T-helper 17 cell (primary cell): ENCODE results near the gene SRD5A1. TPM values are rescaled to one million over a fixed set of nuclear protein-coding genes. Genes with fewer than 3 reads are reported as not detected.
"Not testable (repeated sequence)": the region's sequence is repeated elsewhere in the genome, so short reads cannot be mapped to it uniquely, and the experiment has no call there.

ENCODE experiments used
- ATAC-seq: fragments of 150-1000 bp; cut with Tn5 transposase; 2 replicates; pipeline ENCODE4 v1.10.0; 2021; ENCODE audit warnings: mild to moderate bottlenecking, moderate library complexity
- DNase-seq, 3 donors: peaks; one replicate each; pipeline versions ENCODE4 v3.0.0 to v3.0.0-alpha.2; 2020 to 2021
- H3K9me3 ChIP-seq: one replicate; pipeline ENCODE4 v1.7.0; 2013; ENCODE audit warnings: low read length, mild to moderate bottlenecking; ENCODE audit not compliant: control insufficient read depth, poor library complexity, severe bottlenecking
- H3K27ac Mint-ChIP-seq: one replicate; pipeline ENCODE4 v1.8.0; 2022; ENCODE audit warnings: mild to moderate bottlenecking, moderate library complexity, mixed read lengths
- H3K27me3 Mint-ChIP-seq: one replicate; pipeline ENCODE4 v1.8.0; 2022; ENCODE audit warnings: mixed read lengths
- H3K36me3 Mint-ChIP-seq: one replicate; pipeline ENCODE4 v1.8.0; 2022; ENCODE audit warnings: low read depth, mixed read lengths
- H3K4me1 Mint-ChIP-seq: one replicate; pipeline ENCODE4 v1.8.0; 2022; ENCODE audit warnings: mild to moderate bottlenecking, mixed read lengths
- H3K4me3 Mint-ChIP-seq: one replicate; pipeline ENCODE4 v1.8.0; 2022; ENCODE audit warnings: mild to moderate bottlenecking, moderate library complexity, mixed read lengths
- total RNA-seq, 4 donors: library from RNA in 2 of 4; stranded (reverse) in 2 of 4; gene quantifications; one replicate each; pipeline ENCODE4 v1.2.3 and lab custom pipeline; 2022 to 2026

The SRD5A1 gene
- total RNA-seq, 2 donors from 2014 or later = 3.7 to 4.4 TPM

- Mint-ChIP-seq H3K27ac (no peak overlapping the region), H3K4me1 (no peaks in the 10 kb centered on the region), H3K36me3 (peaks cover 3% of the 10 kb centered on the region), H3K27me3 (no peaks in the 10 kb centered on the region), H3K4me3 (no peak overlapping the region)
- H3K9me3 ChIP-seq = no peaks in the 10 kb centered on the region
- ATAC-seq (no peak), DNase-seq (no peak)
Observed at GRCh38 chr5:6666762-6667161, 33.5 kb downstream of the SRD5A1 start.

GRCh38 chr5:6667648-6668047, 34.4 kb downstream of the SRD5A1 start:
- H3K4me3 Mint-ChIP-seq = no peak overlapping the region
- H3K36me3 Mint-ChIP-seq = peaks cover 3% of the 10 kb centered on the region
- peak overlapping the region; percentile 43 for H3K27ac Mint-ChIP-seq
- no peak for DNase-seq
- H3K27me3 Mint-ChIP-seq = no peaks in the 10 kb centered on the region
- ATAC-seq = no peak
- no peaks in the 10 kb centered on the region for H3K4me1 Mint-ChIP-seq
- no peaks in the 10 kb centered on the region for H3K9me3 ChIP-seq

- DNase-seq, H3K4me3 Mint-ChIP-seq, H3K36me3 Mint-ChIP-seq, H3K4me1 Mint-ChIP-seq, H3K27ac Mint-ChIP-seq, H3K27me3 Mint-ChIP-seq, ATAC-seq, H3K9me3 ChIP-seq: not testable (repeated sequence)
Observed at GRCh38 chr5:6668717-6669116, 35.5 kb downstream of the SRD5A1 start.

GRCh38 chr5:6673031-6673430, 39.8 kb downstream of the SRD5A1 start:
- H3K27ac Mint-ChIP-seq = no peak overlapping the region
- no peaks in the 10 kb centered on the region for H3K9me3 ChIP-seq
- no peaks in the 10 kb centered on the region for H3K27me3 Mint-ChIP-seq
- ATAC-seq = no peak
- no peak overlapping the region for H3K4me3 Mint-ChIP-seq
- no peaks in the 10 kb centered on the region for H3K4me1 Mint-ChIP-seq
- DNase-seq = no peak
- H3K36me3 Mint-ChIP-seq = peaks cover 3% of the 10 kb centered on the region

GRCh38 chr5:6673963-6674362, 40.7 kb downstream of the SRD5A1 start:
- H3K27ac Mint-ChIP-seq = no peak overlapping the region
- no peaks in the 10 kb centered on the region for H3K27me3 Mint-ChIP-seq
- no peak for DNase-seq
- peaks cover under 1% of the 10 kb centered on the region for H3K36me3 Mint-ChIP-seq
- H3K9me3 ChIP-seq = no peaks in the 10 kb centered on the region
- no peaks in the 10 kb centered on the region for H3K4me1 Mint-ChIP-seq
- H3K4me3 Mint-ChIP-seq = no peak overlapping the region
- ATAC-seq = no peak

GRCh38 chr5:6674421-6674820, 41.2 kb downstream of the SRD5A1 start:
- DNase-seq (no peak), ATAC-seq (no peak)
- H3K4me3 Mint-ChIP-seq = no peak overlapping the region
- H3K4me1 Mint-ChIP-seq = no peaks in the 10 kb centered on the region
- no peaks in the 10 kb centered on the region for H3K36me3 Mint-ChIP-seq
- H3K27me3 Mint-ChIP-seq = no peaks in the 10 kb centered on the region
- H3K9me3 ChIP-seq = no peaks in the 10 kb centered on the region
- no peak overlapping the region for H3K27ac Mint-ChIP-seq

GRCh38 chr5:6674886-6675285, 41.6 kb downstream of the SRD5A1 start:
- H3K27me3 Mint-ChIP-seq = no peaks in the 10 kb centered on the region
- no peaks in the 10 kb centered on the region for H3K36me3 Mint-ChIP-seq
- DNase-seq (no peak), ATAC-seq (no peak)
- H3K9me3 ChIP-seq = no peaks in the 10 kb centered on the region
- H3K4me1 Mint-ChIP-seq = no peaks in the 10 kb centered on the region
- H3K27ac Mint-ChIP-seq = no peak overlapping the region
- no peak overlapping the region for H3K4me3 Mint-ChIP-seq

- H3K27ac Mint-ChIP-seq = no peak overlapping the region
- no peaks in the 10 kb centered on the region for H3K9me3 ChIP-seq
- H3K36me3 Mint-ChIP-seq = no peaks in the 10 kb centered on the region
Observed at GRCh38 chr5:6675784-6676491, 42.7 kb downstream of the SRD5A1 start.

GRCh38 chr5:6676702-6677101, 43.5 kb downstream of the SRD5A1 start:
- Mint-ChIP-seq H3K4me1 (no peaks in the 10 kb centered on the region), H3K27ac (no peak overlapping the region), H3K4me3 (no peak overlapping the region), H3K27me3 (no peaks in the 10 kb centered on the region), H3K36me3 (no peaks in the 10 kb centered on the region)
- ATAC-seq (no peak), DNase-seq (no peak)
- no peaks in the 10 kb centered on the region for H3K9me3 ChIP-seq

More at GRCh38 chr5:6675784-6676491, 42.7 kb downstream of the SRD5A1 start:
- ATAC-seq (no peak), DNase-seq (no peak)
- no peak overlapping the region for H3K4me3 Mint-ChIP-seq
- H3K4me1 Mint-ChIP-seq = no peaks in the 10 kb centered on the region
- H3K27me3 Mint-ChIP-seq = no peaks in the 10 kb centered on the region

GRCh38 chr5:6678385-6678784, 45.1 kb downstream of the SRD5A1 start:
- no peak overlapping the region for H3K4me3 Mint-ChIP-seq
- no peak overlapping the region for H3K27ac Mint-ChIP-seq
- H3K4me1 Mint-ChIP-seq = no peaks in the 10 kb centered on the region
- peaks cover 3% of the 10 kb centered on the region for H3K27me3 Mint-ChIP-seq
- no peaks in the 10 kb centered on the region for H3K36me3 Mint-ChIP-seq
- no peak for ATAC-seq
- H3K9me3 ChIP-seq = no peaks in the 10 kb centered on the region
- DNase-seq = no peak

- H3K9me3 ChIP-seq = no peaks in the 10 kb centered on the region
- ATAC-seq = no peak
- peaks cover 13% of the 10 kb centered on the region for H3K27me3 Mint-ChIP-seq
- no peak for DNase-seq
- H3K27ac Mint-ChIP-seq = no peak overlapping the region
- no peak overlapping the region for H3K4me3 Mint-ChIP-seq
- H3K36me3 Mint-ChIP-seq = no peaks in the 10 kb centered on the region
- H3K4me1 Mint-ChIP-seq = no peaks in the 10 kb centered on the region
Observed at GRCh38 chr5:6680922-6681321, 47.7 kb downstream of the SRD5A1 start.

GRCh38 chr5:6681682-6682081, 48.4 kb downstream of the SRD5A1 start:
- H3K9me3 ChIP-seq = no peaks in the 10 kb centered on the region
- Mint-ChIP-seq H3K4me1 (no peaks in the 10 kb centered on the region), H3K36me3 (no peaks in the 10 kb centered on the region), H3K4me3 (no peak overlapping the region), H3K27ac (no peak overlapping the region), H3K27me3 (peaks cover 18% of the 10 kb centered on the region)
- no peak for DNase-seq
- ATAC-seq = no peak

- no peaks in the 10 kb centered on the region for H3K36me3 Mint-ChIP-seq
- DNase-seq (no peak), ATAC-seq (no peak)
- H3K27me3 Mint-ChIP-seq = peaks cover 22% of the 10 kb centered on the region
- H3K9me3 ChIP-seq = no peaks in the 10 kb centered on the region
- no peak overlapping the region for H3K4me3 Mint-ChIP-seq
- no peak overlapping the region for H3K27ac Mint-ChIP-seq
- H3K4me1 Mint-ChIP-seq = no peaks in the 10 kb centered on the region
Observed at GRCh38 chr5:6682239-6682638, 49.0 kb downstream of the SRD5A1 start.

- Mint-ChIP-seq H3K27ac (no peak overlapping the region), H3K4me3 (no peak overlapping the region), H3K36me3 (peaks cover 3% of the 10 kb centered on the region), H3K27me3 (peaks cover 28% of the 10 kb centered on the region), H3K4me1 (peaks cover 3% of the 10 kb centered on the region)
- DNase-seq (no peak), ATAC-seq (no peak)
- H3K9me3 ChIP-seq = no peaks in the 10 kb centered on the region
Observed at GRCh38 chr5:6683241-6683640, 50.0 kb downstream of the SRD5A1 start.
